Stimulated activated naive CD8-positive, alpha-beta T cell treated with anti-CD3 and anti-CD28 coated beads, Interleukin-15, amount 100 ng/mL, for 72 hours (primary cell): Measurements from ENCODE around the gene NCOA1.
A peak's percentile ranks its signal among the peaks of the same experiment; 100 is the strongest.

ENCODE experiments used
- ATAC-seq: fragments of 150-1000 bp; cut with Tn5 transposase; 2 replicates; pipeline ENCODE4 v1.10.0; 2021; ENCODE audit warnings: mild to moderate bottlenecking, moderate library complexity
- DNase-seq, 2 donors: peaks; one replicate each; pipeline ENCODE4 v3.0.0; 2021 to 2022
- H3K27ac Mint-ChIP-seq, 2 donors: one replicate each; pipeline ENCODE4 v1.8.0; 2022; ENCODE audit warnings: mild to moderate bottlenecking in 2 of 2, mixed read lengths in 2 of 2, moderate library complexity in 2 of 2
- H3K27me3 Mint-ChIP-seq: one replicate; pipeline ENCODE4 v1.8.0; 2022; ENCODE audit warnings: mixed read lengths
- H3K4me1 Mint-ChIP-seq: one replicate; pipeline ENCODE4 v1.8.0; 2022; ENCODE audit warnings: mild to moderate bottlenecking, mixed read lengths
- H3K4me3 Mint-ChIP-seq, 2 donors: one replicate each; pipeline ENCODE4 v1.8.0; 2022; ENCODE audit warnings: mild to moderate bottlenecking in 2 of 2, mixed read lengths in 2 of 2, moderate library complexity in 1 of 2
- H3K9me3 Mint-ChIP-seq, 2 donors: one replicate each; pipeline ENCODE4 v1.8.0; 2022; ENCODE audit warnings: mixed read lengths in 2 of 2

NCOA1 gene

GRCh38 chr2:24680196-24680595, 189.1 kb downstream of the NCOA1 start:
- no peaks in the 10 kb centered on the region for H3K27me3 Mint-ChIP-seq
- no peaks in the 10 kb centered on the region for H3K9me3 Mint-ChIP-seq
- H3K4me1 Mint-ChIP-seq, result no peaks in the 10 kb centered on the region
- DNase-seq, result no peak
- H3K27ac Mint-ChIP-seq, result no peak overlapping the region
- ATAC-seq, result no peak
- H3K4me3 Mint-ChIP-seq, result no peak overlapping the region

GRCh38 chr2:24682304-24682703, 191.2 kb downstream of the NCOA1 start:
- Mint-ChIP-seq H3K9me3 (no peaks in the 10 kb centered on the region), H3K27ac (no peak overlapping the region), H3K27me3 (no peaks in the 10 kb centered on the region), H3K4me3 (no peak overlapping the region), H3K4me1 (no peaks in the 10 kb centered on the region)
- ATAC-seq, result no peak
- DNase-seq, result no peak

DNA sequence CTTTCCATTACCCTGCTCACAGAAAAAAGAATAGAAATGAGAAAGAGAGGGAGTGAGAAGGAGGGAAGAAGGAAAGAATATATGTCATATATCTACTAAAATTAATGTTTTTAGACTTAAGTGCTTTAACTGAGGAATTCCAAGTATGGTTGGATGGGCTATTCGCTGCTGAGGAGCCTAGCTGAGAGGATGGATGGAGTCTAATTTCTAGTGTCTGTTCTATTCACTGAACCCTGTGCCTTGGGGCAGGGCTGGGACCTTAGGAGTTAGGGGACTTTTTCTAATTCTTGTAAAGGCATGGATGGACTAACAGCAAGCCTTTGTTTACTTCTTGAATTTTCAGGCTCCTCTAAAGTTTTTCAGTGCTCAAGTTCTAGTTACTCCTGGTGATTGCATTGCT, 192.4 kb downstream of the NCOA1 start:
- ATAC-seq (no peak), DNase-seq (no peak)
- Mint-ChIP-seq H3K4me3 (no peak overlapping the region), H3K27ac (no peak overlapping the region), H3K27me3 (no peaks in the 10 kb centered on the region), H3K9me3 (no peaks in the 10 kb centered on the region), H3K4me1 (no peaks in the 10 kb centered on the region)

DNA sequence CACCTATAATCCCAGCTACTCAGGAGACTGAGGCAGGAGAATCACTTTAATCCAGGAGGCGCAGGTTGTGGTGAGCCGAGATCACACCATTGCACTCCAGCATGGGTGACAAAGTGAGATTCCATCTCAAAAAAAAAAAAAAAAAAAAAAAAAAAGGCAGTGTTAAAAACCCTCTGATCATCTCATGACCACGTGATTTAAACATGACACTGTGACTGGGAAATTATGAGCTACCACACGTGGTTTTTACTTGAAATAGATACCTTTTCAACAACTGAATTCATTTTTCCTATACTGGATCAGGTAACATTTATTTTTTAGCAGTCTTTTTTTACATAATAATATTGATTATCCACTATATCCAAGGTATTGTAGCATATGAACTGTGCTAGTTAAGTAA, 199.5 kb downstream of the NCOA1 start:
- H3K4me3 Mint-ChIP-seq, result no peak overlapping the region

DNA sequence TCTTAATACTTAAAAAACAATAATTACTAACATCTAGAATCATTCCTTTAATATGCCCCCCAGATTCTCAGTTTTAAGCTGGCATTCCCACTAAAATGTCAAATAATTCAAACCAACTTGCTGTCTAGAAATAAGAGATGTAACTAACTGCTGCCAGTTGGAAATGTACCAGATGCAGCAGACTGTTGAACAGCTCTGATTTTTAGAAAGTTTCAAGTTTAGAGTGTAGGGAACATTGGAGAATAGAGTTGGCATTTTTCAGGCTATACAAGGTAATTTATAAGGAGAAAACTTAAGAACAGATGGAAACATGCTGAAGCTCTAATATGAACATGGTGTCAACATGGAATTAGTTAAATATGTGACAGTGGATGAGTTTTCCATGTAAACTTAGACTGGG, 200.8 kb downstream of the NCOA1 start:
- DNase-seq (no peak), ATAC-seq (no peak)
- Mint-ChIP-seq H3K4me1 (no peaks in the 10 kb centered on the region), H3K27me3 (no peaks in the 10 kb centered on the region), H3K4me3 (no peak overlapping the region), H3K27ac (no peak overlapping the region), H3K9me3 (no peaks in the 10 kb centered on the region)

More for the DNA sequence above, 199.5 kb downstream of the NCOA1 start:
- H3K27me3 Mint-ChIP-seq, result no peaks in the 10 kb centered on the region
- H3K4me1 Mint-ChIP-seq, result no peaks in the 10 kb centered on the region
- H3K9me3 Mint-ChIP-seq, result no peaks in the 10 kb centered on the region
- ATAC-seq, result no peak
- no peak overlapping the region for H3K27ac Mint-ChIP-seq
- no peak for DNase-seq

DNA sequence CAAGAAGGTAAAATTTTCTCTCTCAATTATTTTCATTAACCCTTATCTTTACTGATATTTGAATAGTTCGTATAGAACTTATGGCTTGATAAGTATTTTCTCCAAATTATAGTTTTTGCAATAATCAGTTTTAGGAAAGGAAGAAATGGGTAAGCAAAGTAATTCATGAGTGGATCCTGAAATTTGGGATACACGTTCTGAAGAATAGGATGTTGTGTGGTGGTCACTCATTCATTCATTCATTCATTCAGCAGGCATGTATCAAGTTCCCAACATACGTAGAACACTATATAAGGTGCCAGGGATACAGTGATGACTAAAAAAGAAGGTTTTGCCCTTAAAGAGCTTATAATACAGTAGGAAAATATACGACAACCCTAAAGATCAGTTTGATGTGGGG, 206.7 kb downstream of the NCOA1 start:
- Mint-ChIP-seq H3K4me1 (no peaks in the 10 kb centered on the region), H3K27ac (no peak overlapping the region), H3K27me3 (no peaks in the 10 kb centered on the region), H3K4me3 (no peak overlapping the region), H3K9me3 (no peaks in the 10 kb centered on the region)
- ATAC-seq (no peak), DNase-seq (no peak)

- no peak for ATAC-seq
- H3K27ac Mint-ChIP-seq, result no peak overlapping the region
- no peak for DNase-seq
- H3K4me3 Mint-ChIP-seq, result no peak overlapping the region
- H3K27me3 Mint-ChIP-seq, result no peaks in the 10 kb centered on the region
- H3K4me1 Mint-ChIP-seq, result no peaks in the 10 kb centered on the region
- no peaks in the 10 kb centered on the region for H3K9me3 Mint-ChIP-seq
These were observed 211.7 kb downstream of the NCOA1 start for GRCh38 chr2:24702800-24703199.

GRCh38 chr2:24704692-24705091, 213.6 kb downstream of the NCOA1 start:
- Mint-ChIP-seq H3K27me3 (no peaks in the 10 kb centered on the region), H3K4me3 (no peak overlapping the region), H3K4me1 (no peaks in the 10 kb centered on the region), H3K9me3 (no peaks in the 10 kb centered on the region), H3K27ac (no peak overlapping the region)
- no peak for DNase-seq
- ATAC-seq, result no peak

- H3K4me3 Mint-ChIP-seq, result no peak overlapping the region
- no peak for DNase-seq
- no peak for ATAC-seq
- no peaks in the 10 kb centered on the region for H3K4me1 Mint-ChIP-seq
- no peak overlapping the region for H3K27ac Mint-ChIP-seq
- H3K27me3 Mint-ChIP-seq, result no peaks in the 10 kb centered on the region
- H3K9me3 Mint-ChIP-seq, result no peaks in the 10 kb centered on the region
These were observed 216.1 kb downstream of the NCOA1 start for GRCh38 chr2:24707143-24707542.

DNA sequence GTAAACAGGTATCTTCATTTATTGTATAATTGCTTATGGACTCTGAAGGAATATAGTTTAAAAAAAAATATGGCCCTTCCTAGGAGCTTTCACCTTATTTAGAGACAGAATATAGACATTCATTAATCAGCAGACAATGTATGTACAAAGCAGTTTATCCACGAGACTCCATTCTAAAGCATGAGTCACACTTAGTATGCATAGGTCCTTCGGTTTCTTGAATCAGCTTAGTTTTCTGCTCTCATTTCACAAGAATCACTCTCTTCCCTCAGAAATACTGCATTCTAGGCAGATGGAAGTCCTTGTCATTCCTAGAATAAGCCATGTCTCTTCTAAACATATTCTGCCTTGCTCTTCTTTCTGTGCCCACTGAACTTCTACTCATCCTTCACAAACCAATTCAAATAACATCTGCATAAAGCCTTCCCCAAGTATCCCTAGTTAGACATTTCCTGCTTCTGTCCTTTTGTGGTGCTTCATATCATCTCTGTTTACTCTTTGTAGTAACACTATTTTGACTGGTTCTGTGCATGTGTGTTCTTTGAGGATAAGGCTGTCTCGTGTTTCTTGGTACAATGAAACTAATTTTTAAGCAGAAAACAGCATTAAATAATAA, 217.6 kb downstream of the NCOA1 start:
- Mint-ChIP-seq H3K27ac (no peak overlapping the region), H3K4me1 (no peaks in the 10 kb centered on the region), H3K27me3 (no peaks in the 10 kb centered on the region), H3K9me3 (no peaks in the 10 kb centered on the region), H3K4me3 (no peak overlapping the region)
- ATAC-seq, result no peak
- DNase-seq, result no peak

GRCh38 chr2:24710806-24711205, 219.8 kb downstream of the NCOA1 start:
- Mint-ChIP-seq H3K27me3 (no peaks in the 10 kb centered on the region), H3K4me3 (no peak overlapping the region), H3K27ac (no peak overlapping the region), H3K4me1 (no peaks in the 10 kb centered on the region), H3K9me3 (no peaks in the 10 kb centered on the region)
- ATAC-seq (no peak), DNase-seq (no peak)

GRCh38 chr2:24711865-24712264, 220.8 kb downstream of the NCOA1 start:
- no peak overlapping the region for H3K4me3 Mint-ChIP-seq
- no peaks in the 10 kb centered on the region for H3K4me1 Mint-ChIP-seq
- no peak for DNase-seq
- H3K9me3 Mint-ChIP-seq, result no peaks in the 10 kb centered on the region
- no peak for ATAC-seq
- H3K27me3 Mint-ChIP-seq, result no peaks in the 10 kb centered on the region
- no peak overlapping the region for H3K27ac Mint-ChIP-seq

DNA sequence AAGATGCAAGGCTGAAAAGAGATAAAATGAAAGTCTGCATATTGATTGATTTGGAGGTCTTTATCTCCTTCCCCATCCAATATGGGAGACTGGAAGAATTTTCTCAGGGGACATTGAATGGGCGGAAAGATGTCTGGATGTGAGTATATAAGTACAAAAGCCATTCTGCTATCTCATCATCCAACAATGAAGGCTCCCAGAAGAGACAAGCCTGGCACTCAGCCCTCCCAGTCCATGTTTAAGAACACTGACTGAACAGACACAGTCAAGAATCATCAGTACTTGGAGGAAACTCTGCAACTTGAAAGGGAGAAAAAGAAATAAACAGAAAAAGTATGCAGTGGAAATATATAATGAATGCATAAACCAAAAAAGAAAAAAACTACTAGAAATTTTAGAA, 221.2 kb downstream of the NCOA1 start:
- H3K4me3 Mint-ChIP-seq, result no peak overlapping the region
- H3K4me1 Mint-ChIP-seq, result no peaks in the 10 kb centered on the region
- no peaks in the 10 kb centered on the region for H3K27me3 Mint-ChIP-seq
- H3K9me3 Mint-ChIP-seq, result no peaks in the 10 kb centered on the region
- no peak for ATAC-seq
- H3K27ac Mint-ChIP-seq, result no peak overlapping the region
- DNase-seq, result no peak

DNA sequence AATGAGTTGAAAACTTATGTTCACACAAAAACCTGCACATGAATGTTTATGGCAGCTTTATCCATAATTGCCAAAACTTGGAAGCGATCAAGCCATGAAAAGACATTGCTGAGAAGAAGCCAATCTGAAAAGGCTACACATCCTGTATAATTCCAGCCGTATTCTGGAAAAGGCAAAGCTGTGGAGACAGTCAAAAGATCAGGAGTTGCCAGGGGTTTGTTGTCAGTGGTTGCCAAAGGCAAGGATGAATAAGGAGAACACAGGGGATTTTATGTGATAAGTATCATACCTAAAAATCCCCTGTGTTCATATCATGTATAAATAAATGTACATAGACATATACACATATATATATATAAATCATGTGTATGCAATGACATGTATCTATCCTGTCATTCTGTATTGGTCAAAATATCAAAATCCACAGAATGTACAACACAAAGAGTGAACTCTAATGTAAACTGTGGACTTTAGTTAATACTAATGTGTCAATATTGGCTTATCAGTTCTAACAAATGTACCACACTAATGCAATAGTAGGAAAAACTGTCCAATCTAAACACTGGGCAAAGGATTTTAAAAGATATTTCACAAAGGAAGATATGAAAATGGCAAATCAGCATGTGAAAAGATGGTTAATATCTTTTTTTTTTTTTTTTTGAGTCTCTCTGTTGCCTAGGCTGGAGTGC, 226.4 kb downstream of the NCOA1 start:
- no peaks in the 10 kb centered on the region for H3K9me3 Mint-ChIP-seq
- H3K4me3 Mint-ChIP-seq, result no peak overlapping the region
- peaks cover 11% of the 10 kb centered on the region for H3K4me1 Mint-ChIP-seq
- DNase-seq (no peak), ATAC-seq (no peak)
- no peaks in the 10 kb centered on the region for H3K27me3 Mint-ChIP-seq
- no peak overlapping the region for H3K27ac Mint-ChIP-seq

GRCh38 chr2:24720310-24720709, 229.3 kb downstream of the NCOA1 start:
- no peak for DNase-seq
- ATAC-seq, result no peak
- Mint-ChIP-seq H3K27ac (no peak overlapping the region), H3K9me3 (no peaks in the 10 kb centered on the region), H3K27me3 (no peaks in the 10 kb centered on the region), H3K4me3 (no peak overlapping the region), H3K4me1 (peaks cover 11% of the 10 kb centered on the region)

GRCh38 chr2:24721470-24721869, 230.4 kb downstream of the NCOA1 start:
- ATAC-seq (peak; percentile 66), DNase-seq (peak in 1 of 2 donors; percentile 32)
- peaks cover 11% of the 10 kb centered on the region for H3K4me1 Mint-ChIP-seq
- no peak overlapping the region for H3K27ac Mint-ChIP-seq
- H3K27me3 Mint-ChIP-seq, result no peaks in the 10 kb centered on the region
- no peaks in the 10 kb centered on the region for H3K9me3 Mint-ChIP-seq
- no peak overlapping the region for H3K4me3 Mint-ChIP-seq
